ENCODE results near the gene NLK.

Gene NLK

GRCh38 chr17:28049071-28049470 is 6.6 kb downstream of the NLK start:
- DNase-seq, result no peak
- no peaks in the 10 kb centered on the region for H3K9me3 ChIP-seq
- H3K4me3 ChIP-seq (ENCODE audit: low read depth, low read length), result no peak overlapping the region
- no peak for TF ChIP-seq CTCF (IDR thresholded peaks at IDR 0.05; ENCODE audit: low read depth, low read length)
- H3K36me3 ChIP-seq, result no peaks in the 10 kb centered on the region
- H3K27me3 ChIP-seq, result no peaks in the 10 kb centered on the region
- no peaks in the 10 kb centered on the region for H3K4me1 ChIP-seq

GRCh38 chr17:28053044-28053670 is 10.7 kb downstream of the NLK start:
- no peaks in the 10 kb centered on the region for H3K4me1 ChIP-seq
- H3K9me3 ChIP-seq, result no peaks in the 10 kb centered on the region
- no peak overlapping the region for H3K4me3 ChIP-seq (ENCODE audit: low read depth, low read length)
- H3K27me3 ChIP-seq, result no peaks in the 10 kb centered on the region
- H3K36me3 ChIP-seq, result no peaks in the 10 kb centered on the region
- DNase-seq, result no peak
- no peak for TF ChIP-seq CTCF (IDR thresholded peaks at IDR 0.05; ENCODE audit: low read depth, low read length)

- Histone ChIP-seq H3K36me3 (no peaks in the 10 kb centered on the region), H3K27me3 (no peaks in the 10 kb centered on the region), H3K9me3 (no peaks in the 10 kb centered on the region), H3K4me1 (no peaks in the 10 kb centered on the region), H3K4me3 (ENCODE audit: low read depth, low read length) (no peak overlapping the region)
- TF ChIP-seq CTCF (IDR thresholded peaks at IDR 0.05; ENCODE audit: low read depth, low read length), result no peak
- no peak for DNase-seq
Measured at GRCh38 chr17:28053725-28054124, 11.2 kb downstream of the NLK start.

GRCh38 chr17:28055546-28056275 is 13.2 kb downstream of the NLK start:
- DNase-seq, result no peak
- Histone ChIP-seq H3K4me3 (ENCODE audit: low read depth, low read length) (no peak overlapping the region), H3K36me3 (no peaks in the 10 kb centered on the region), H3K4me1 (no peaks in the 10 kb centered on the region), H3K9me3 (no peaks in the 10 kb centered on the region), H3K27me3 (no peaks in the 10 kb centered on the region)
- no peak for TF ChIP-seq CTCF (IDR thresholded peaks at IDR 0.05; ENCODE audit: low read depth, low read length)

- TF ChIP-seq CTCF (IDR thresholded peaks at IDR 0.05; ENCODE audit: low read depth, low read length), result no peak
- H3K36me3 ChIP-seq, result no peaks in the 10 kb centered on the region
- no peaks in the 10 kb centered on the region for H3K4me1 ChIP-seq
- no peaks in the 10 kb centered on the region for H3K9me3 ChIP-seq
- no peak for DNase-seq
- no peaks in the 10 kb centered on the region for H3K27me3 ChIP-seq
- no peak overlapping the region for H3K4me3 ChIP-seq (ENCODE audit: low read depth, low read length)
Measured at GRCh38 chr17:28056276-28056620, 13.8 kb downstream of the NLK start.

GRCh38 chr17:28057731-28058246 is 15.3 kb downstream of the NLK start:
- H3K4me1 ChIP-seq, result no peaks in the 10 kb centered on the region
- no peaks in the 10 kb centered on the region for H3K9me3 ChIP-seq
- H3K4me3 ChIP-seq (ENCODE audit: low read depth, low read length), result no peak overlapping the region
- no peak for TF ChIP-seq CTCF (IDR thresholded peaks at IDR 0.05; ENCODE audit: low read depth, low read length)
- DNase-seq, result no peak
- no peaks in the 10 kb centered on the region for H3K27me3 ChIP-seq
- no peaks in the 10 kb centered on the region for H3K36me3 ChIP-seq

Data from BE2C (cell line).